H9 (cell line): ENCODE measurements around the gene ETFDH. TPM values are rescaled to one million over a fixed set of nuclear protein-coding genes. Genes with fewer than 3 reads are reported as not detected.

Source experiments
- DNase-seq: peaks from one replicate; pipeline ENCODE4 v3.0.0-alpha.2; 2017
- H2AFZ ChIP-seq: one replicate; pipeline ENCODE4 v1.6.1; 2013; ENCODE audit warnings: mild to moderate bottlenecking, low read length, control low read depth, moderate library complexity
- H2AK5ac ChIP-seq: 2 replicates; pipeline ENCODE4 v1.6.1; 2013; ENCODE audit warnings: low read length, control low read depth, mixed read lengths; ENCODE audit not compliant: insufficient read length
- H2BK120ac ChIP-seq: one replicate; pipeline ENCODE4 v1.6.1; 2013; ENCODE audit warnings: low read depth, mild to moderate bottlenecking, low read length, control low read depth, inconsistent platforms; ENCODE audit not compliant: poor library complexity, severe bottlenecking
- H2BK12ac ChIP-seq: 2 replicates; pipeline ENCODE4 v1.6.1; 2013; ENCODE audit warnings: low read length, control low read depth, mixed read lengths, low read depth; ENCODE audit not compliant: insufficient read length
- H2BK15ac ChIP-seq: 2 replicates; pipeline ENCODE4 v1.6.1; 2013; ENCODE audit warnings: low read depth, low read length, control low read depth
- H2BK20ac ChIP-seq: one replicate; pipeline ENCODE4 v1.6.1; 2013; ENCODE audit warnings: low read depth, mild to moderate bottlenecking, low read length, control low read depth, inconsistent platforms; ENCODE audit not compliant: poor library complexity, severe bottlenecking
- H2BK5ac ChIP-seq: 2 replicates; pipeline ENCODE4 v1.6.1; 2013; ENCODE audit warnings: low read length, control low read depth, mixed read lengths; ENCODE audit not compliant: insufficient read length
- H3K14ac ChIP-seq: 2 replicates; pipeline ENCODE4 v1.6.1; 2013; ENCODE audit warnings: low read length, control low read depth; ENCODE audit not compliant: insufficient read depth
- H3K18ac ChIP-seq: 2 replicates; pipeline ENCODE4 v1.6.1; 2013; ENCODE audit warnings: low read depth, mild to moderate bottlenecking, mixed read lengths, low read length, control low read depth; ENCODE audit not compliant: insufficient read length
- H3K23ac ChIP-seq: 2 replicates; pipeline ENCODE4 v1.6.1; 2013; ENCODE audit warnings: low read length, control low read depth, mixed read lengths, low read depth; ENCODE audit not compliant: insufficient read length
- H3K23me2 ChIP-seq: 2 replicates; pipeline ENCODE4 v1.6.1; 2013; ENCODE audit warnings: low read depth, mild to moderate bottlenecking, mixed read lengths, low read length, control low read depth; ENCODE audit not compliant: insufficient read length, poor library complexity, severe bottlenecking
- H3K27ac ChIP-seq: 2 replicates; pipeline ENCODE4 v1.5.1; 2013; ENCODE audit warnings: low read length, control low read depth, mixed read lengths, low read depth; ENCODE audit not compliant: insufficient read length
- H3K27me3 ChIP-seq: 2 replicates; pipeline ENCODE4 v1.6.1; 2013; ENCODE audit warnings: low read length, control low read depth, inconsistent platforms; ENCODE audit not compliant: insufficient read depth
- H3K4ac ChIP-seq: 2 replicates; pipeline ENCODE4 v1.6.1; 2013; ENCODE audit warnings: low read depth, mild to moderate bottlenecking, control low read depth, inconsistent platforms, low read length, moderate library complexity
- H3K4me1 ChIP-seq: 2 replicates; pipeline ENCODE4 v1.6.1; 2013; ENCODE audit warnings: low read length, control low read depth, inconsistent platforms; ENCODE audit not compliant: insufficient read depth
- H3K4me2 ChIP-seq: 2 replicates; pipeline ENCODE4 v1.6.1; 2013; ENCODE audit warnings: low read length, control low read depth, mixed read lengths; ENCODE audit not compliant: insufficient read length, insufficient read depth
- H3K56ac ChIP-seq: 2 replicates; pipeline ENCODE4 v1.6.1; 2013; ENCODE audit warnings: low read depth, mild to moderate bottlenecking, mixed read lengths, low read length, control low read depth; ENCODE audit not compliant: insufficient read length
- H3K79me1 ChIP-seq: 2 replicates; pipeline ENCODE4 v1.6.1; 2013; ENCODE audit warnings: low read depth, mild to moderate bottlenecking, moderate library complexity, low read length, control low read depth, inconsistent platforms; ENCODE audit not compliant: insufficient read depth, poor library complexity, severe bottlenecking
- H3K79me2 ChIP-seq: 2 replicates; pipeline ENCODE4 v1.6.1; 2013; ENCODE audit warnings: low read length, control low read depth, inconsistent platforms; ENCODE audit not compliant: insufficient read depth
- H3K9ac ChIP-seq: 2 replicates; pipeline ENCODE4 v1.6.1; 2013; ENCODE audit warnings: low read length, control low read depth, mixed read lengths; ENCODE audit not compliant: insufficient read length; ENCODE audit errors: extremely low read depth
- H3K9me3 ChIP-seq: one replicate; pipeline ENCODE4 v1.6.1; 2013; ENCODE audit warnings: low read depth, low read length, inconsistent platforms; ENCODE audit not compliant: control insufficient read depth
- H3T11ph ChIP-seq: one replicate; pipeline ENCODE4 v1.6.1; 2013; ENCODE audit warnings: mild to moderate bottlenecking, low read length, control low read depth, inconsistent platforms
- H4K20me1 ChIP-seq: one replicate; pipeline ENCODE4 v1.6.1; 2013; ENCODE audit not compliant: control insufficient read depth, insufficient read length, insufficient read depth
- H4K5ac ChIP-seq: 2 replicates; pipeline ENCODE4 v1.6.1; 2013; ENCODE audit warnings: low read depth, mild to moderate bottlenecking, mixed read lengths, low read length, control low read depth; ENCODE audit not compliant: insufficient read length
- H4K8ac ChIP-seq: replicated peaks from 2 replicates; pipeline ENCODE4 v1.6.1; 2013; ENCODE audit warnings: low read length, control low read depth, mixed read lengths, low read depth; ENCODE audit not compliant: insufficient read length
- H4K91ac ChIP-seq: 2 replicates; pipeline ENCODE4 v1.6.1; 2013; ENCODE audit warnings: low read depth, mild to moderate bottlenecking, moderate library complexity, mixed read lengths, low read length, control low read depth; ENCODE audit not compliant: insufficient read length
- H3K27ac Mint-ChIP-seq, 3 experiments: 2 replicates in 2 of 3; 3 replicates in 1 of 3; pipeline ENCODE4 v1.8.0; 2020 to 2021; ENCODE audit warnings: mixed read lengths in 3 of 3, mild to moderate bottlenecking in 1 of 3, moderate library complexity in 1 of 3
- H3K27me3 Mint-ChIP-seq: 2 replicates; pipeline ENCODE4 v1.8.0; 2021; ENCODE audit warnings: low read depth, mild to moderate bottlenecking, moderate library complexity, mixed read lengths
- H3K36me3 Mint-ChIP-seq, 3 experiments: 2 replicates in 2 of 3; 3 replicates in 1 of 3; pipeline ENCODE4 v1.8.0; 2020 to 2021; ENCODE audit warnings: low read depth in 3 of 3, mixed read lengths in 3 of 3; ENCODE audit not compliant: insufficient read depth in 1 of 3
- H3K4me1 Mint-ChIP-seq, 2 experiments: 2 replicates each; pipeline ENCODE4 v1.8.0; 2020; ENCODE audit warnings: mixed read lengths in 2 of 2
- H3K4me3 Mint-ChIP-seq, 2 experiments: 2 replicates in 1 of 2; 3 replicates in 1 of 2; pipeline ENCODE4 v1.8.0; 2020 to 2021; ENCODE audit warnings: mild to moderate bottlenecking in 2 of 2, mixed read lengths in 2 of 2, moderate library complexity in 1 of 2
- H3K9me3 Mint-ChIP-seq, 2 experiments: 2 replicates in 1 of 2; 3 replicates in 1 of 2; pipeline ENCODE4 v1.8.0; 2020; ENCODE audit warnings: mild to moderate bottlenecking in 2 of 2, mixed read lengths in 2 of 2, moderate library complexity in 1 of 2
- CTCF ChIP-seq: fragments of 200-600 bp; sonication (generic); conservative IDR thresholded peaks from 3 replicates; pipeline ENCODE4 v1.8.0; 2021; ENCODE audit warnings: antibody characterized with exemption, mild to moderate bottlenecking
- WGBS: extraction: QIAGEN DNeasy Blood & Tissue Kit; methylation state at CpG from one replicate; pipeline ENCODE4 v1.1.7; 2013; ENCODE audit warnings: missing lambda C conversion rate, low lambda C conversion rate, mixed read lengths; ENCODE audit not compliant: insufficient read length; ENCODE audit errors: extremely low coverage; 5-methylcytosine and 5-hydroxymethylcytosine counted together
- total RNA-seq: library from RNA; stranded (reverse); gene quantifications from 2 replicates; pipeline ENCODE4 v1.2.1, GENCODE V29; 2021

ETFDH gene
- total RNA-seq, 1 experiment from 2014 or later = 12.8 TPM

- Histone ChIP-seq H2BK20ac (no peak overlapping the region), H2BK12ac (no peak overlapping the region), H4K20me1 (no peaks in the 10 kb centered on the region), H3K23me2 (no peaks in the 10 kb centered on the region), H2BK5ac (no peak overlapping the region), H2AK5ac (no peak overlapping the region), H3K18ac (no peak overlapping the region), H3K14ac (no peak overlapping the region), H3K23ac (no peak overlapping the region), H3T11ph (no peak overlapping the region), H3K79me2 (no peaks in the 10 kb centered on the region), H3K79me1 (no peaks in the 10 kb centered on the region), H2BK120ac (no peak overlapping the region), H3K4me2 (no peak overlapping the region), H3K27ac (no peak overlapping the region), H2BK15ac (no peak overlapping the region), H3K4ac (no peak overlapping the region), H2AFZ (no peak overlapping the region), H4K91ac (no peak overlapping the region), H4K8ac (no peak overlapping the region), H3K9ac (no peak overlapping the region), H3K9me3 (no peaks in the 10 kb centered on the region), H3K56ac (no peak overlapping the region), H4K5ac (no peak overlapping the region), H3K4me1 (peaks cover 3% of the 10 kb centered on the region; the same call in 1 of the 2 replicates), H3K27me3 (no peaks in the 10 kb centered on the region)
- Mint-ChIP-seq H3K9me3 (peaks cover 1% of the 10 kb centered on the region in 2 experiments; a peak in 4 of 5 replicates), H3K4me3 (no peak overlapping the region), H3K36me3 (0 out of 7 replicates have a peak, but pooled peaks cover 0 to 1% (median 1%) of the 10 kb centered on the region in 3 experiments), H3K27ac (no peak overlapping the region), H3K27me3 (peaks cover 5% of the 10 kb centered on the region), H3K4me1 (peaks cover 9 to 10% of the 10 kb centered on the region in 2 experiments)
- TF ChIP-seq CTCF = no peak
- no CpG with 5 or more reads among the region's 2 CpGs for WGBS
- DNase-seq = no peak
Measured at GRCh38 chr4:158652920-158653319, 19.2 kb upstream of the ETFDH start.
